Lung (tissue), 12 donors: ENCODE measurements around the gene XBP1. TPM values are rescaled to one million over a fixed set of nuclear protein-coding genes. Genes with fewer than 3 reads are reported as not detected.

ENCODE experiments used
- ATAC-seq: fragments of 200-7000 bp; cut with Tn5 transposase; one replicate; pipeline ENCODE4 v1.9.1; 2020; ENCODE audit warnings: moderate number of reproducible peaks; ENCODE audit not compliant: insufficient read depth, low FRiP score
- DNase-seq, 3 donors: peaks; one replicate each; pipeline ENCODE4 v3.0.0-alpha.2; 2013 to 2017
- H3K27ac ChIP-seq, 2 donors: one replicate each; pipeline ENCODE4 v1.5.1; 2013; ENCODE audit warnings: mild to moderate bottlenecking in 2 of 2, moderate library complexity in 2 of 2, control low read depth in 1 of 2, inconsistent platforms in 1 of 2, low read depth in 1 of 2, low read length in 1 of 2
- H3K27me3 ChIP-seq, 3 donors: one replicate each; pipeline ENCODE4 v1.5.1; 2013; ENCODE audit warnings: low read length in 2 of 3; ENCODE audit not compliant: control insufficient read depth in 3 of 3, insufficient read depth in 3 of 3
- H3K36me3 ChIP-seq, 4 donors: one replicate each; pipeline ENCODE4 v1.5.1; 2013; ENCODE audit warnings: low read length in 4 of 4, mild to moderate bottlenecking in 1 of 4, moderate library complexity in 1 of 4; ENCODE audit not compliant: control insufficient read depth in 4 of 4, insufficient read depth in 4 of 4
- H3K4me1 ChIP-seq, 5 donors: one replicate each; pipeline ENCODE4 v1.5.1; 2013; ENCODE audit warnings: low read length in 5 of 5, mild to moderate bottlenecking in 2 of 5, moderate library complexity in 1 of 5; ENCODE audit not compliant: control insufficient read depth in 5 of 5, insufficient read depth in 5 of 5
- H3K4me3 ChIP-seq: one replicate; pipeline ENCODE4 v1.5.1; 2013; ENCODE audit warnings: mild to moderate bottlenecking, control low read depth, moderate library complexity
- H3K9ac ChIP-seq, 2 donors: one replicate each; pipeline ENCODE4 v1.5.1; 2013; ENCODE audit warnings: low read length in 2 of 2, control low read depth in 1 of 2; ENCODE audit not compliant: insufficient read depth in 1 of 2
- H3K9me3 ChIP-seq, 4 donors: one replicate each; pipeline ENCODE4 v1.5.1; 2013; ENCODE audit warnings: low read length in 3 of 4, mild to moderate bottlenecking in 1 of 4, moderate library complexity in 1 of 4; ENCODE audit not compliant: control insufficient read depth in 4 of 4, insufficient read depth in 3 of 4
- WGBS, 2 donors: extraction: QIAGEN DNeasy Blood & Tissue Kit; methylation state at CpG; one replicate each; pipeline ENCODE4 v1.1.7; 2013; 5-methylcytosine and 5-hydroxymethylcytosine counted together
- polyA plus RNA-seq, 2 donors: library from polyadenylated mRNA; stranded (reverse); fragments of 200-250 nt; gene quantifications; one replicate each; pipeline ENCODE4 v1.2.1, GENCODE V29; 2013
- total RNA-seq, 2 donors: library from RNA; depleted of rRNA in 1 of 2; stranded (reverse); fragments of >200 nt in 1 of 2; gene quantifications; one replicate each; pipeline ENCODE4 v1.2.1, GENCODE V29; 2014 to 2021
- TF ChIP-seq, protein P1 (sequence below): IDR thresholded peaks from 2 replicates; pipeline ENCODE4 v1.5.1; 2012; ENCODE audit warnings: mild to moderate bottlenecking; ENCODE audit errors: control extremely low read depth, extremely low read depth
- donor health status: control.
- donor health status: control.
- donor health status: Bipolar disorder and iron deficiency.
- donor health status: healthy.
- donor health status: DM: yes; HTN: yes; CAD: no.

Gene XBP1
- total and polyA plus RNA-seq, 4 donors = 144 to 341 (median 311) TPM

DNA sequence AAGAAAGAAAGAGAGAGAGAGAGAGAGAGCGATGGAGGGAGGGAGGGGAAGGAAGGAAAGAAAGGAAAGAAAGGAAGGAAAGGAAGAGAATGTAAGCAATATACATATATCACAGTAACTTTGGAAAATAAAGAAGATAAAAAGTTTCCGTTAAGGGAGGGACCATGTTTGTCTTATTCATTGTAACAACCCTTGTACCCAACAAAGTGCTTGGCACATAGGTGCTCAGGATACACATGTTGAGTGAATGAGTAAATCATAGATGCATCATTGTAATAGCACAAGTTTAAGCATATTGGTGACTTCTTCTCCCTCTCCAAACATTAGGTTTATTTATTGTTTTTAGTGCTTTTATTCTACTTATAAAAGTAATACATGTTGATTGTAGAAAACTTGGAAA, 43.3 kb upstream of the XBP1 start:
- Histone ChIP-seq H3K9ac (no peak overlapping the region), H3K4me3 (no peak overlapping the region), H3K4me1 (no peaks in the 10 kb centered on the region), H3K9me3 (peaks cover 0 to 4% (median 2%) of the 10 kb centered on the region in 4 donors), H3K27ac (no peak overlapping the region), H3K27me3 (no peaks in the 10 kb centered on the region), H3K36me3 (no peaks in the 10 kb centered on the region)
- TF ChIP-seq, protein P1, sequence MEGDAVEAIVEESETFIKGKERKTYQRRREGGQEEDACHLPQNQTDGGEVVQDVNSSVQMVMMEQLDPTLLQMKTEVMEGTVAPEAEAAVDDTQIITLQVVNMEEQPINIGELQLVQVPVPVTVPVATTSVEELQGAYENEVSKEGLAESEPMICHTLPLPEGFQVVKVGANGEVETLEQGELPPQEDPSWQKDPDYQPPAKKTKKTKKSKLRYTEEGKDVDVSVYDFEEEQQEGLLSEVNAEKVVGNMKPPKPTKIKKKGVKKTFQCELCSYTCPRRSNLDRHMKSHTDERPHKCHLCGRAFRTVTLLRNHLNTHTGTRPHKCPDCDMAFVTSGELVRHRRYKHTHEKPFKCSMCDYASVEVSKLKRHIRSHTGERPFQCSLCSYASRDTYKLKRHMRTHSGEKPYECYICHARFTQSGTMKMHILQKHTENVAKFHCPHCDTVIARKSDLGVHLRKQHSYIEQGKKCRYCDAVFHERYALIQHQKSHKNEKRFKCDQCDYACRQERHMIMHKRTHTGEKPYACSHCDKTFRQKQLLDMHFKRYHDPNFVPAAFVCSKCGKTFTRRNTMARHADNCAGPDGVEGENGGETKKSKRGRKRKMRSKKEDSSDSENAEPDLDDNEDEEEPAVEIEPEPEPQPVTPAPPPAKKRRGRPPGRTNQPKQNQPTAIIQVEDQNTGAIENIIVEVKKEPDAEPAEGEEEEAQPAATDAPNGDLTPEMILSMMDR = no peak
- ATAC-seq (no peak), DNase-seq (no peak)
- WGBS, 2 donors = 61 to 73% methylated on average over 2 of the region's 2 CpGs

DNA sequence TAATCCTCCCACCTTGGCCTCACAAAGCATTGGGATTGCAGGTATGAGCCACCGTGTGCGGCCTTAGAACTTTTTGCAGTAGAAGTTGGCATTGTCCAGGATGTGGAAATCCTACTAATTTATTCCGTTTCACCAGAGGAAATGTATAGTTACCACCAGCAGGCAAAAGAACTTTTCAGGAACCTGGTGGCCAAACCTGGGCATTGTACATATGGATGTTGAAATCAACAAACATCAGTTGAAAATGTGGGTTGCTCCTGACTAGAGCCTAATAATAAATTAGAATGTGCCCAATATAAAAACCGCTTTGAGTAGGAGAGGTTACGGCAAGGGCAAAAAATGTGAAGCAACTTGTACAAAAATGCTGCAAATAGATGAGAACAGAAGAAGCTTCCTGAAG, 40.7 kb upstream of the XBP1 start:
- 38 to 76% methylated on average over 5 of the region's 5 CpGs for WGBS, 2 donors

DNA sequence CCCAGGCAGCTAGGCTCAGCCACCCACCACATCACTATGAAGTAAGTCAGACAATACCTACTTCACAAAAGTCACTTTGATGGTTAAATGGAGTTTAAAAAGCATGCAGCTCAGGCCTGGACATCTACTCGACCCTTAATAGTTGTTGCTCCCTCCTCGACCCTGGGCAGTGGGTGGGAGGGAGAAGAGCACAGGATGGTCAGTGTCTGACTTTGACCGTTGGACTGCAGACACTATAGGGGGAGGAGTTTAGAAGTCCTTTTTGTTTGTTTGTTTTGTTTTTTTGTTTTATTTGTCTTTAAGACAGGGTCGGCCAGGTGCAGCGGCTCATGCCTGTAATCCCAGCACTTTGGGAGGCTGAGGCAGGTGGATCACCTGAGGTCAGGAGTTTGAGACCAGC, 38.6 kb upstream of the XBP1 start:
- no peaks in the 10 kb centered on the region for H3K9me3 ChIP-seq
- WGBS, 2 donors = 83 to 92% methylated on average over 5 of the region's 5 CpGs
- peaks cover 0 to 2% (median 0%) of the 10 kb centered on the region in 4 donors for H3K36me3 ChIP-seq
- no peak overlapping the region for H3K4me3 ChIP-seq
- H3K4me1 ChIP-seq = no peaks in the 10 kb centered on the region
- H3K27ac ChIP-seq = no peak overlapping the region
- no peak overlapping the region for H3K9ac ChIP-seq
- no peaks in the 10 kb centered on the region for H3K27me3 ChIP-seq
- DNase-seq (no peak), ATAC-seq (no peak)
- TF ChIP-seq, protein P1 = no peak

More for the DNA sequence above, 40.7 kb upstream of the XBP1 start:
- no peak overlapping the region for H3K9ac ChIP-seq
- no peaks in the 10 kb centered on the region for H3K4me1 ChIP-seq
- no peak overlapping the region for H3K4me3 ChIP-seq
- ATAC-seq (no peak), DNase-seq (no peak)
- H3K27me3 ChIP-seq = no peaks in the 10 kb centered on the region
- peaks cover 0 to 2% (median 0%) of the 10 kb centered on the region in 4 donors for H3K9me3 ChIP-seq
- no peak overlapping the region for H3K27ac ChIP-seq
- no peaks in the 10 kb centered on the region for H3K36me3 ChIP-seq
- TF ChIP-seq, protein P1 = no peak

DNA sequence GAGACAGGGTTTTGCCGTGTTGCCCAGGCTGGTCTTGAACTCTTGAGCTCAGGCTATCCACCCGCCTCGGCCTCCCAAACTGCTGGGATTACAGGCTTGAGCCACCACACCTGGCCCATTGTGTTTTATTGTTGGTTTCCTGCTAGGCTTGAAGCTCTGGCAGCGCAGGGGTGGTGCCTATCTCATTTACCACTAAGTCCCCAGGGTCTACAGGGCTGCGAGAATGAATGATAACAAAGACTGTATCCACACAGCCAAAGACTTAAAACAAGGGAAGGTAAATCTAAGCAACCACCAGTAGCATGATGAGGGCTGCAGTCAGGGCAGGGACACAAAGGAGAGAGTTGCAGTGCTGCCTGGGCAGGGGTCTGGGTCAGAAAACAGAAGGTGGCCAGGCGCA, 37.3 kb upstream of the XBP1 start:
- no peak overlapping the region for H3K9ac ChIP-seq
- H3K27ac ChIP-seq = no peak overlapping the region
- DNase-seq (no peak), ATAC-seq (no peak)
- WGBS, 2 donors = 94 to 96% methylated on average over 6 of the region's 6 CpGs
- H3K36me3 ChIP-seq = peaks cover 0 to 3% (median 0%) of the 10 kb centered on the region in 4 donors
- no peak overlapping the region for H3K4me3 ChIP-seq
- no peaks in the 10 kb centered on the region for H3K27me3 ChIP-seq
- TF ChIP-seq, protein P1 = no peak
- no peaks in the 10 kb centered on the region for H3K9me3 ChIP-seq
- H3K4me1 ChIP-seq = no peaks in the 10 kb centered on the region
